HL-60 (cell line): ENCODE results near the gene TMEM242.

Experiments used
- DNase-seq, 2 experiments: peaks; one replicate each; pipeline ENCODE4 v3.0.0-alpha.2; 2010 to 2020; ENCODE audit warnings: low read depth in 1 of 2, low spot score in 1 of 2
- H3K27ac ChIP-seq: fragments of 250-450 bp; sonication (Bioruptor Pico); replicated peaks from 2 replicates; pipeline ENCODE4 v1.5.1; 2020; ENCODE audit warnings: mild to moderate bottlenecking, moderate library complexity
- H3K27me3 ChIP-seq: fragments of 250-450 bp; sonication (Bioruptor Pico); 2 replicates; pipeline ENCODE4 v1.5.1; 2021; ENCODE audit warnings: mild to moderate bottlenecking, moderate library complexity; ENCODE audit not compliant: insufficient read depth, poor library complexity, severe bottlenecking
- H3K4me3 ChIP-seq: replicated peaks from 2 replicates; pipeline ENCODE4 v1.5.1; 2011; ENCODE audit warnings: mild to moderate bottlenecking, control low read depth, low read length; ENCODE audit not compliant: insufficient read depth
- GABPA ChIP-seq: IDR thresholded peaks from 2 replicates; pipeline ENCODE4 v1.6.1; 2012; ENCODE audit warnings: low read depth
- POLR2AphosphoS5 ChIP-seq: IDR thresholded peaks from 2 replicates; pipeline ENCODE4 v1.6.1; 2012; ENCODE audit warnings: low read depth
- SPI1 ChIP-seq: IDR thresholded peaks from 2 replicates; pipeline ENCODE4 v1.6.1; 2012; ENCODE audit warnings: low read depth, mild to moderate bottlenecking, borderline replicate concordance
- TF ChIP-seq, protein P1 (sequence below): IDR thresholded peaks from 2 replicates; pipeline ENCODE4 v1.6.1; 2012; ENCODE audit warnings: low read depth; ENCODE audit not compliant: insufficient replicate concordance
- TF ChIP-seq, protein P2 (sequence below): IDR thresholded peaks from one replicate; pipeline ENCODE4 v1.5.1; 2011; ENCODE audit warnings: low read length, control low read depth, inconsistent platforms; ENCODE audit not compliant: insufficient read depth

TMEM242 gene

DNA sequence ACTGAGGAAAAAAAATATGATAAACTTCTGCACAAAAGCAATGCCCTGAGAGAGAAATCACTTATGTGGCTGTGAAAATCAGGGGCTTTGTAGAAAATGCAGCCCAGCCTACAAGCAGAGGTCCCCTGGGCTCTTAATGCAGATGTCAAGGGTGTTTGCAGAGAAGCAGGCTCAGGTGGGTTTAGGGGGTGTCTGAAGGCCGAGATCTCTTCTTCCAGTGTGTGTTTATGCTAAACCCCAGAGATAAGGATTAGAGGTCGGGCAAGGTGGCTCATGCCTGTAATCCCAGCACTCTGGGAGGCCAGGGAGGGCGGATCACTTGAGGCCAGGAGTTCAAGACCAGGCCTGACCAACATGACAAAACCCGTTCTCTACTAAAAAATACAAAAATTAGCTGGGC lies 78.5 kb downstream of the TMEM242 start:
- DNase-seq = no peak
- no peaks in the 10 kb centered on the region for H3K27me3 ChIP-seq
- no peak overlapping the region for H3K4me3 ChIP-seq
- H3K27ac ChIP-seq = no peak overlapping the region
- TF ChIP-seq, protein P1, sequence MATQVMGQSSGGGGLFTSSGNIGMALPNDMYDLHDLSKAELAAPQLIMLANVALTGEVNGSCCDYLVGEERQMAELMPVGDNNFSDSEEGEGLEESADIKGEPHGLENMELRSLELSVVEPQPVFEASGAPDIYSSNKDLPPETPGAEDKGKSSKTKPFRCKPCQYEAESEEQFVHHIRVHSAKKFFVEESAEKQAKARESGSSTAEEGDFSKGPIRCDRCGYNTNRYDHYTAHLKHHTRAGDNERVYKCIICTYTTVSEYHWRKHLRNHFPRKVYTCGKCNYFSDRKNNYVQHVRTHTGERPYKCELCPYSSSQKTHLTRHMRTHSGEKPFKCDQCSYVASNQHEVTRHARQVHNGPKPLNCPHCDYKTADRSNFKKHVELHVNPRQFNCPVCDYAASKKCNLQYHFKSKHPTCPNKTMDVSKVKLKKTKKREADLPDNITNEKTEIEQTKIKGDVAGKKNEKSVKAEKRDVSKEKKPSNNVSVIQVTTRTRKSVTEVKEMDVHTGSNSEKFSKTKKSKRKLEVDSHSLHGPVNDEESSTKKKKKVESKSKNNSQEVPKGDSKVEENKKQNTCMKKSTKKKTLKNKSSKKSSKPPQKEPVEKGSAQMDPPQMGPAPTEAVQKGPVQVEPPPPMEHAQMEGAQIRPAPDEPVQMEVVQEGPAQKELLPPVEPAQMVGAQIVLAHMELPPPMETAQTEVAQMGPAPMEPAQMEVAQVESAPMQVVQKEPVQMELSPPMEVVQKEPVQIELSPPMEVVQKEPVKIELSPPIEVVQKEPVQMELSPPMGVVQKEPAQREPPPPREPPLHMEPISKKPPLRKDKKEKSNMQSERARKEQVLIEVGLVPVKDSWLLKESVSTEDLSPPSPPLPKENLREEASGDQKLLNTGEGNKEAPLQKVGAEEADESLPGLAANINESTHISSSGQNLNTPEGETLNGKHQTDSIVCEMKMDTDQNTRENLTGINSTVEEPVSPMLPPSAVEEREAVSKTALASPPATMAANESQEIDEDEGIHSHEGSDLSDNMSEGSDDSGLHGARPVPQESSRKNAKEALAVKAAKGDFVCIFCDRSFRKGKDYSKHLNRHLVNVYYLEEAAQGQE = no peak
- TF ChIP-seq GABPA = no peak
- TF ChIP-seq SPI1 = no peak
- TF ChIP-seq POLR2AphosphoS5 = no peak
- TF ChIP-seq, protein P2, sequence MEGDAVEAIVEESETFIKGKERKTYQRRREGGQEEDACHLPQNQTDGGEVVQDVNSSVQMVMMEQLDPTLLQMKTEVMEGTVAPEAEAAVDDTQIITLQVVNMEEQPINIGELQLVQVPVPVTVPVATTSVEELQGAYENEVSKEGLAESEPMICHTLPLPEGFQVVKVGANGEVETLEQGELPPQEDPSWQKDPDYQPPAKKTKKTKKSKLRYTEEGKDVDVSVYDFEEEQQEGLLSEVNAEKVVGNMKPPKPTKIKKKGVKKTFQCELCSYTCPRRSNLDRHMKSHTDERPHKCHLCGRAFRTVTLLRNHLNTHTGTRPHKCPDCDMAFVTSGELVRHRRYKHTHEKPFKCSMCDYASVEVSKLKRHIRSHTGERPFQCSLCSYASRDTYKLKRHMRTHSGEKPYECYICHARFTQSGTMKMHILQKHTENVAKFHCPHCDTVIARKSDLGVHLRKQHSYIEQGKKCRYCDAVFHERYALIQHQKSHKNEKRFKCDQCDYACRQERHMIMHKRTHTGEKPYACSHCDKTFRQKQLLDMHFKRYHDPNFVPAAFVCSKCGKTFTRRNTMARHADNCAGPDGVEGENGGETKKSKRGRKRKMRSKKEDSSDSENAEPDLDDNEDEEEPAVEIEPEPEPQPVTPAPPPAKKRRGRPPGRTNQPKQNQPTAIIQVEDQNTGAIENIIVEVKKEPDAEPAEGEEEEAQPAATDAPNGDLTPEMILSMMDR = no peak

DNA sequence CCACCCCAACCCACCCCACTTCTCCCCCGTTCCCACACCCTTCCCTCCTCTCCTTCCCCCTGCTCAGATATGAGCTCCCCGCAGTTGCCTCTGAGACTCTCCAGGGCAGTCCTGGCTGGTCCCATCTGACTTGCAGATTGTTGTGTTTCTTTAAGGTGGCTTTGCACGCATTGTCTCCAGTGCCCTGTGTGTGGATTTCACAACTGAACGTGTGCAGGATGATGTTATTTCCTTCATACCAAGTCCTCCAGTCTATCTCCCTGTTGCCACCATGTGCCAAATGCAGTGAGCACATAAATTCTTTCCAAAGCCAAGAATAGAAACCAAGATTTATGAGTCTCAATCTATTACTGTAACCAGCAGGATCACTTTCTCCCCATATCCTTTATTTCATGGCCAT lies 79.1 kb downstream of the TMEM242 start:
- TF ChIP-seq POLR2AphosphoS5 = no peak
- no peak for TF ChIP-seq GABPA
- TF ChIP-seq SPI1 = no peak
- TF ChIP-seq, protein P2 = no peak
- TF ChIP-seq, protein P1 = no peak

DNA sequence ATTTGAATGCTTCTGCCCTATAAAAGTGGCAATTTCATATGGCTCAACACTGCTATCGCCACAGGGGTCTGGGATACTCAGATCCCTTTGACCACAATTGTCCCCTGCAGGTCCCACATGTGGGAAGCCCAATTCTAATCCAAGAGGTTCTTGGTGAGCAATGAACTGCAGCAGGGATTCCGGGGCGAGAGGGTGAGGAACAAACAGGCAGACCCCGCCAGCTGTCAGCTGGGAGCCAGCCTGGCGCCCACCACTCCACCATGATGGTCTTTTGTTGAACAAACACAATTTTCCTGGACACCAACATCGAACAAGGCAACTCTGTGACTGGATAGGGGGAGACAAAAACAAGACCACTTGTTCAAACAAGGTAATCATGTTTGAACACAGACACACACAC lies 80.5 kb downstream of the TMEM242 start:
- no peak overlapping the region for H3K4me3 ChIP-seq
- H3K27me3 ChIP-seq = no peaks in the 10 kb centered on the region
- TF ChIP-seq POLR2AphosphoS5 (no peak), GABPA (no peak), SPI1 (no peak)
- TF ChIP-seq, protein P1 = no peak
- TF ChIP-seq, protein P2 = no peak
- no peak overlapping the region for H3K27ac ChIP-seq
- no peak for DNase-seq

More for the DNA sequence above, 79.1 kb downstream of the TMEM242 start:
- no peak overlapping the region for H3K27ac ChIP-seq
- no peaks in the 10 kb centered on the region for H3K27me3 ChIP-seq
- DNase-seq = no peak
- H3K4me3 ChIP-seq = no peak overlapping the region
